ENCODE measurements around the gene ATP2A2. TPM values are rescaled to one million over a fixed set of nuclear protein-coding genes. Genes with fewer than 3 reads are reported as not detected.

The ATP2A2 gene
- total and polyA plus RNA-seq, 4 donors: 41.3 to 285 (median 167) TPM

DNA sequence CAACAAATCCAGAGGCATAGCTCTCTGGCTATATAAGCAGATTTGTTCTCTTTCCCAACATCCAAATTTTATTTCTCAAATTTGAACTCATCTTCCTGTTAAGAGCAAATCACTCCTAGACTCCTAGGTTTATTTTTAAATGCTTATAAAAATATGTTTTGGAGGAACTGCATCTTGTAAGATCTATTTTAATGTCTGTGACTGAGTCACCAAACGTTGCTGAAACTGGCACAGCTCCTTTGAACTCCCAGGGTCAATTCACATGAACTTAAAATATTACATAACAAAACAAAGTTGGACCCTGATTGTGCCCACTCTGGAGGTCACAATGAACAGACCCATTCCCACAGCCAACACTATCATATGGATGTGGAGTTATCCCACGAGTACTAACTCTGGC lies 98.6 kb downstream of the ATP2A2 start:
- intact Hi-C loops (cut with DNase I): no loop called here
- H3K27ac ChIP-seq (ENCODE audit: low read depth in 1 of 2, low read length in 2 of 2): peak overlapping the region; percentile 61 to 98
- H3K36me3 ChIP-seq (ENCODE audit: control insufficient read depth in 1 of 2, insufficient read depth in 2 of 2, low read length in 1 of 2): peaks cover 0 to 7% of the 10 kb centered on the region in 2 donors

GRCh38 chr12:110382683-110383082 lies 101.6 kb downstream of the ATP2A2 start:
- ATAC-seq (ENCODE audit: low FRiP score) (no peak), DNase-seq (no peak)
- Histone ChIP-seq H3K27ac (ENCODE audit: low read depth in 1 of 2, low read length in 2 of 2) (no peak overlapping the region), H3K27me3 (ENCODE audit: control insufficient read depth in 1 of 2, insufficient read depth in 2 of 2, low read length in 1 of 2) (no peaks in the 10 kb centered on the region), H3K4me3 (ENCODE audit: low read length in 2 of 2) (no peak overlapping the region), H3K4me1 (ENCODE audit: control insufficient read depth in 1 of 2, insufficient read depth in 2 of 2, low read length in 2 of 2) (no peaks in the 10 kb centered on the region), H3K9me3 (ENCODE audit: control insufficient read depth, low read length) (no peaks in the 10 kb centered on the region), H3K36me3 (ENCODE audit: control insufficient read depth in 1 of 2, insufficient read depth in 2 of 2, low read length in 1 of 2) (peaks cover 0 to 6% of the 10 kb centered on the region in 2 donors)
- intact Hi-C loops (cut with DNase I): no loop called here
- WGBS, 2 donors: 92 to 94% methylated on average over 4 of the region's 4 CpGs

More for the DNA sequence above, 98.6 kb downstream of the ATP2A2 start:
- Histone ChIP-seq H3K4me3 (ENCODE audit: low read length in 2 of 2) (no peak overlapping the region), H3K27me3 (ENCODE audit: control insufficient read depth in 1 of 2, insufficient read depth in 2 of 2, low read length in 1 of 2) (no peaks in the 10 kb centered on the region), H3K4me1 (ENCODE audit: control insufficient read depth in 1 of 2, insufficient read depth in 2 of 2, low read length in 2 of 2) (no peaks in the 10 kb centered on the region), H3K9me3 (ENCODE audit: control insufficient read depth, low read length) (no peaks in the 10 kb centered on the region)
- DNase-seq: peak in 1 of 2 donors; percentile 40
- ATAC-seq (ENCODE audit: low FRiP score): peak; percentile 30
- 9% methylated on average over 2 of the region's 2 CpGs for WGBS, 2 donors

Other genes starting within 250 kb of the ATP2A2 start
- gene C12orf76, start 232.7 kb upstream of the ATP2A2 start, total RNA-seq: 10 to 100 TPM; 10.5 to 18.1 TPM
- 10 to 100 TPM; 17.8 to 18.4 TPM for gene C12orf76, start 232.7 kb upstream of the ATP2A2 start, polyA plus RNA-seq
- 10 to 100 TPM; 11.4 to 14.1 TPM for gene IFT81, start 156.9 kb upstream of the ATP2A2 start, total RNA-seq
- 10 to 100 TPM in 1 of 2 donors, 1 to 10 TPM in 1; 7.9 to 14.2 TPM for gene IFT81, start 156.9 kb upstream of the ATP2A2 start, polyA plus RNA-seq
- gene ANAPC7, start 122.5 kb downstream of the ATP2A2 start, total RNA-seq: 10 to 100 TPM; 37.5 to 50.3 TPM
- 10 to 100 TPM; 17.2 to 47.0 TPM for gene ANAPC7, start 122.5 kb downstream of the ATP2A2 start, polyA plus RNA-seq
- gene ARPC3, start 169.1 kb downstream of the ATP2A2 start, total RNA-seq: 100 to 1,000 TPM; 154 to 155 TPM
- 100 to 1,000 TPM; 240 to 452 TPM for gene ARPC3, start 169.1 kb downstream of the ATP2A2 start, polyA plus RNA-seq
- 10 to 100 TPM; 14.5 to 20.6 TPM for gene GPN3, start 187.0 kb downstream of the ATP2A2 start, total RNA-seq
- 10 to 100 TPM; 26.7 to 27.8 TPM for gene GPN3, start 187.0 kb downstream of the ATP2A2 start, polyA plus RNA-seq
- gene FAM216A, start 187.6 kb downstream of the ATP2A2 start, total RNA-seq: 1 to 10 TPM; 6.6 to 7.1 TPM
- 10 to 100 TPM in 1 of 2 donors, 1 to 10 TPM in 1; 8.2 to 11.9 TPM for gene FAM216A, start 187.6 kb downstream of the ATP2A2 start, polyA plus RNA-seq
- gene VPS29, start 220.9 kb downstream of the ATP2A2 start, total RNA-seq: 100 to 1,000 TPM in 1 of 2 donors, 10 to 100 TPM in 1; 99.6 to 122 TPM
- 100 to 1,000 TPM; 222 to 223 TPM for gene VPS29, start 220.9 kb downstream of the ATP2A2 start, polyA plus RNA-seq
- 1 to 10 TPM in 1 of 2 donors, under 1 TPM in 1; 0.57 to 2.2 TPM for gene RAD9B, start 221.1 kb downstream of the ATP2A2 start, total RNA-seq
- 1 to 10 TPM in 1 of 2 donors, not detected in 1; 2.2 TPM for gene RAD9B, start 221.1 kb downstream of the ATP2A2 start, polyA plus RNA-seq